HK-2 (cell line): ENCODE results near the gene FAM50A.
"Not testable (repeated sequence)": the region's sequence is repeated elsewhere in the genome, so short reads cannot be mapped to it uniquely, and the experiment has no call there.

Experiments
- DNase-seq: peaks from one replicate; pipeline ENCODE4 v3.0.0-alpha.2; 2018; ENCODE audit not compliant: unreplicated experiment

The FAM50A gene

DNA sequence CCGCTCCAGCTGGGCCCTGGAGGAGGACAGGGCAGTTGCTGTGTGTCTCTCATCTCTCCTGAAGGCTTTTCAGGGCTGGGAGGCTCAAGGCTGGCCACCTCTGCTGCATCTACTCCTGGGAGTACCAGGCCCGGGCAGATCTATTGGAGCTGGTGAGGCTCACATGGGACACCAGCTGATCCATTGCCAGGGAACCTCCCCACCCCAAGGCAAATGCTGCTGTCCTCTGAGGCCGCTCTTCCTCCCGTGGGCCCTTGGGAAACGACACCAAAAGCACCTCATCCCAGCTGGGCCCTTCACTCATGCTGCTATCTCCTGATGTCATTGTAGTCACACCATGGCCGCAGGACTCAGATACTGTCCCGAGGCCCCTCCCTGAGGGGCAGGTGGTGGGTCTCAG, 38.8 kb downstream of the FAM50A start:
- no peak for DNase-seq

DNA sequence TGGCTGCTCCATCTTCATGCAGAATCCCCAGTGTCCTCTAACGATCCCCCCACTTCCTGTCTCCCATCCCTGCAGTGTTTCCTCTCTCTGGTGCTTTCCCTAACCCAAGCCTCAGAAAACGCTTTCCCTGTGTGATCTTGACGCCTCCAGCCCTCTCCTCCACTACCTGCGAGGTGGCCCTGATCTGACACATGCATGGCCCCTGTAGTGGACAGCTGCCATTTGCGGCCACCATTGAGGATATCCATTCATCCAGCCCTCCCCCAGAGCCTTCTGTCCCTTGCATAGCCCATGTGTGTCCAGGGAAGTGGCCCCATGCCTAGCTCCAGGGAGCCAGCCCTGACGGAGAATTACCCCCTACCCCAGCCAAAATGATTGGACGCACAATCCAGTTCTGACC, 39.4 kb downstream of the FAM50A start:
- DNase-seq = no peak

DNA sequence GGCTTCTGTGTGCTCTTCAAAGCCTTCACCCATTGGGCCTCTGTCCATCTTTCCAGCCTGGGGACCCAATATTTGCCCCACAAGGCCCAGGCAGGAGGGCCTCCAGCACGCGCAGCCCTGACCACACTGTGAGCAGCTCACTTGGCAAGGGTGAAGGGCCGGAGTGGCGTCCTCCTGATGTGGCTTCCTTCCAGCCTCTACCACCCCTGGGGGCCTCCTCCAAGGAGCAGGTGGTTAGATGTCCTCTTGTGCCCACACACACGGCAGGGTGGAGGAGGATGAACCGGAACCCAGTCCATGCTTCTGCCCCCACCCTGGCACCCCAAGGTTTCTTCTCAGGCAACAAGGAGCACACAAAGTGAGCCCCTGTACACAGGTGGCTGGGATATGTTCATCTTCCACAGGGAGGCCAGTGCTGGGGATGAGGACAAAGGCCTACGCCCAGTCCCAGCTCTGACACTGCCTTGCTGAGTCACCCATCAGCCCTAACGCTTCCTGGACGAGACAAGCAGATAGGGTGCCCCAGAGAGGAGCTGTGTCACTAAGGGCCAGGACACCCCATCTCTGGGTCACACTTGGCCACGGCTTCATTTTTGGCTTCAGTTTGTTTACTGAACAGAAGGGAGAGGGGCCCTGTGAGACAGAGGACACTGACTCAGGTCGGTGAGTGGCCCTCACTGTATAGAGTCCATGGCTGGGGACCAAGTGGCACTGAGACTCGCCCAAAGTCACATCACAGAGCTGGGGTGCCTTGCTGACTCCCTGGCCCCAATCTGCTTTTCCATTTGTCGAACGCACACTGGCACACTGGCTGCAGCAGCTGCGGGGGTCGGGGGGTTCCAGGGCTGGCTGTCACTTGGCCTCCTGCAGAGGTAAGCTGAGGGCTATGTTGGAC, 40.6 kb downstream of the FAM50A start:
- peak; percentile 36 for DNase-seq

DNA sequence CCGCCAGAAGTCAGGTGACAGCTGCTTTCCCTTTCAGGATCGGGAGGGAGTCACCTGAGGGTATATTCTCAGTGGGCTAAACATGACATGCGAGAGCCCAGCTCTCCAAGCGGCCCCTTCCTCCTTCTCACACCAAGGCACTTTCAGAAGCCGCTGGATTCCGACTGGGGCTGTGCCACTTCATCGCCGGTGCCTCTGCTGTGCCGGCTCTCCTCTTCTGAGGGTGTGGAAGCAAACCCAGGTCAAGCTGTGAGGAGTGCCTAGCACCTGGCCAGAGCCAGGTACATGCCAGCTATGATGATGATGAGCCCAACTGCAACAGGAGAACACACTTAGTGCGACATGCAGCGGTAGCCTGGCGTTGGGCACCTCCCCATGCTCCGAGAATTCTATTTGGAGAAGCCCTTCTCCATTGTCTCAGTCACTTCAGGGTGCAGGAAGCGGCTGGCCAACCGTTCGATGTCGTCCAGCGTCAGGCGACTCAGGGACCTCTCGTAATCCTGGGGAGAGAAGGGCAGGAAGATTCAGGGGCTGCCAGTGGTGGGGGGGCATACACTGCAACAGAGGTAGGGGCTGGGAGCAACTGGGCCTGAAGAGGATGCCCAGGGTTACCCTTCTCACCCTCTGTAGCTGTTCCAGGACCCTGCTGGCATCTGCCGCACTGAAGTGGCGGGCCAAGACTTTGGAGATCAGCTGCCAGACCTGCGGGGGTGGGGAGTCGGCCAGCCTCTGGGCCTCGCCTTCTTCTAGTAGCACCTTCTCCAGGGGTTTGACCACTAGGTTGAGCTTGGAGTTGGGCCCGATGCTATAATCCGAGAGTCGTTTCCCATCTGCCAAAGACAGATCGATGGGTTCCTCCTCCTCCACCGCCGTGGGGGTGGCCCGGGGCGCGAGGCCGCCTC, 41.5 kb downstream of the FAM50A start:
- DNase-seq = no peak

DNA sequence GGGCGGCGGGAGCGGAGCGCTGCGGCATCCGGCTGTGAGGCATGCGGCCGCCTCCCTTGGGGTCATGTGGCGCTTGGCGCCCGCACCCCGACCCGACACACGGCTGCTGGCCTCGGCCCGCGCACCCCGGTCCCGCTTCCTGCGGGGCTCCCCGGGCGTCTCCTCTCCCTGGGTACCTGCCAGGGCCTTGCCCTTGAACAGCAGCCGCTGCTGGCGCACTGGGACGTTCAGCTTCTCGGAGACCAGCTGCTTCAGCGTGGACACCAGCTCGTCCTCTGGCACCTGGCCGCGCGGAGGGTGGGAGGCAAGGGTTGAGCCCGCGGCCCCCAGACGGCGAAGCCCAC, 42.1 kb downstream of the FAM50A start:
- peak; percentile 37 for DNase-seq

DNA sequence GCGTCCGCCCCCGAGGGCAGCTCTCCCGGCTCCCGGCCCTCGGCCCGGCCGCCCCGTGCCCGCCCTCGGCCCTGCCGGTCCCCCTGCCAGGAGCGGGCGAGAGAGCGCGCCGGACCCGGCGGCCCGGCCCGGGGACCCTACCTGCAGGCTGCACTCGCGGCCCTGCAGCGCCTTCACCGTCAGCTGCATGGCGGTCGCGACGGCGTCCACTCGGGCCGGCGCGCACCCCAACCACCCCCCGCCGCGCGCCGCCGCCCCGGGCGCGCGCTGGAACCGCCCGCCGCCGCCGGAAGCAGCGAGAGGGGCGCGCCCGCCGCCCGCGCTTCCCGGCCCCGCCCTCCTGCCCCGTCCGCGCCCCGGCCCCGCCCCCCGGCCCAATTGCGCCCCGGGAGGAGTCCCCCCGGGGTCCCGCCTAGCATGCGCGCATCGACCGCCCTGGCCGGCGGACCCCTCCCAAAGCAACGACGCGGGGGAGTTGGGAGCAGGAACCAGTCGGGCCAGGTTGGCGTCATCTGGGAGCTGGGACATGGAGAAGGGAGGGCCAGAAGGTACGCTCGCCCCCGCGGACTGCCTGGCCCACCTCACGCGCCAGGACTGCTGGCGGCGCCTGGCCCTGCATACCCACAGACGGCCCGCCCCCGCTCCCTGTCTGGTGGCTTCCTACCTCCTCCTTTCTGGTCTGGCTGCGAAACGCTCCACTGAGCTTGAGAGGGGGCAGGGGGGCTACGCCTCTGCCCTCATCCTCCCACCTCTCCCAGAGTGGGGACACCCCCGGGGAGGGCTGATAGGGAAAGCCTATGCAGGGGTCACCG, 42.7 kb downstream of the FAM50A start, which contains the start of gene UBL4A:
UBL4A (minus strand) TSS at position 220 of the 812 bp plus-strand sequence; CDS start at position 189, 31 bp downstream.
- peak; percentile 80 for DNase-seq

DNA sequence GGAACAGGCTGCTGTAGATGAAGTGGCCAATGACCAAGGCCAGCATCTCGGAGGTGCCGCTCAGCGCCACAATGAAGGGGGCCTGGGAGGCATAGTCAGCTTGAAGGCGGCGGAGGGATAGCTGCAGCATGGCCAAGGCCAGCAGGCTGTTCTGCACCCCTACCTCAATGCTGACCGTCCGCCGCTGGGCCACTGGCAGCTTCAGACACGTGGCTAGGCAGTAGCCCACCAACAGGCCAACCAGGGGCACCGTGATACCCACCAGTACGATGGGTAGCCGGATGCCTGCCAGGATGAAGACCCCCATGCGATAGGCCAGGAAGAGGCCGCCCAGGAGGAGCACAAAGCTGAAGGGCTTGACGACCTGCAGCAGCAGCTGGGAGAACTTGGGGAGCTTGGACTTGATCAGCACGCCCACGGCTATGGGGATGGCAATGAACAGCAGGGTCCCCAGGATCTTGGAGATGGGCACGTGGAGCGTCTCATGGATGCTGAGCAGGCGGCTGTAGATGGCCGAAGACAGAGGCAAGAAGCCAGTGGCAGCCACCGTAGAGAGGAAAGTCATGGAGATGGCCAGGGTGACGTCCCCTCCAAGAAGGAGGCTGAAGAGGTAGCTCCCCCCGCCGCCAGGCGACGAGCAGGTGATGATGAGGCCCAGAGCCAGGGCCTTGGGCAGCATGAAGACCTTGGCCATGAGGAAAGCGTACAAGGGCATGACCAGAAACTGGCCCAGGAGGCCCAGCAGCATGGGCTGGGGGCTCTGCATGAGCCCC, 43.8 kb downstream of the FAM50A start:
- DNase-seq = no peak

DNA sequence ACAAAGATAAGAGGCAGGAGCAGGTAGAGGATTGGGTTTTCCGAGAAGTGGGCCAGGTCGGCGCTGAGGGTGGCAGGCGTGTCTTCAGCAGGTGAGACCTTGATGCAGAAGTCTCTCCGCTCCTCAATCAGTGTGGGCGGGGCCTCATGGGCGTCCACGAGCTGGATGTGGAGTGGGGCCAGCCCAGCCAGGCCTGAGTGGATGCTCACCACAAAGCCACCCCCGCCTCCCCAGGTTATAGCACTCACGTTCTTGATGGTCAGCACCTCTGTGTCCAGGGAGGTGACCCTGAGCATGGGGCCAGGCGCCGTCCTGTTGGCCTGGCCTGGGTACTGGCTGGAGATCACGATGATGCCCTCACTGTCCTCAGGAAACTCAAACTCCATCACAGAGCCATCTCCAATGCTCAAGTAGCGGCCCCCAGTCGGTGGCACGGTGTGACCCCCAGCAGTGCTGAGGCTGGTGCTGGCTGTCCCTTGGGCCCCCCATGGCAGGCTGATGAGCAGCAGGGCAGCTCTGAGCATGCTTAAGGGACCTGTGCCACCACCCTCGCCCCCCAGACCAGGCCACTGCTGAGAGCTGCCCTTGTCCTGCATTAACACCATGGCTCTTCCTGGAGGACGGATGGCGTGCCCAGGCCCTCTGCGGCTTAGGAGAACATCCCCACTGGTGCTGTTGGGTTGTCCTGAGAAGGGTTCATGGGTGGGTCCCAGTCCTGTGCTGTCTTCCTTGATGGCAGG, 44.6 kb downstream of the FAM50A start:
- DNase-seq = no peak

DNA sequence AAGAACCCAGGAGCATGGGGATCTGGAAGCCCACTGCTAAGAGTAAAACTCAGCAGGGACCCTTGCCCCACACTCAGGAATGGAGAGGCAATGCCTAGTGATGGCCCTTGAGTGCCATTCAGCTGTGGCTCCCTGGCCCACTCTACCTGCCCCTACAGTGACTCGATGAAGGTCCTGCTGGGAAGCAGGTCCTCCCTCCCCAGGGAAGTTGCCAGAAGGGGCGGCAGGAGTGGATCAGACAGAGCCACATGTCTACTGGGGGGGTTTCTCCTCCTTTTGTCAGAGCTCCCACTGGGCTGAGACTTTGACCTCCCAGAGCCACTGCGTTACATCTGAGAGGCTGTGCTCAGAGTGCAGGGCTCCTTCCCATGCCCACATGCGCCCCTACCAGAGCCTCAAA, 45.2 kb downstream of the FAM50A start:
- DNase-seq = no peak

DNA sequence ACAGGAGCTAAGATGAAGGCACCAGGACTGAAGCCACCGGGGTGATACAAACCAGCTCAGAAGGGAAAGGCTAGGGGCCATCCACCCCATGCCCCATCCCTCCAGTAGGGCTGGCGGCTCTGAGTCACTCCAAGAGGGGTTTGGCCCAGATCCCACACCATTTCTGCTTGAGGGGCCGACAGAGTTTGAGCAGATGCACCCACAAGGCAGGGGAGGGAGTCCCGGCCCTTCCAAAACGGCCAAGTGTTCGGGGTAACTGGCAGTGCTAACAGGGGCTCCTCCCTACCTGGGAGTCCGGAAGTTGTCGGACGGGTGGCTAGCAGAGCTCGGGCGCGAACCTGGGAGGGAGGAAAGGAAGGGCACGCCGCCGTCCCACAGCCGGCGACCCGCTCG, 46.1 kb downstream of the FAM50A start:
- peak; percentile 58 for DNase-seq

DNA sequence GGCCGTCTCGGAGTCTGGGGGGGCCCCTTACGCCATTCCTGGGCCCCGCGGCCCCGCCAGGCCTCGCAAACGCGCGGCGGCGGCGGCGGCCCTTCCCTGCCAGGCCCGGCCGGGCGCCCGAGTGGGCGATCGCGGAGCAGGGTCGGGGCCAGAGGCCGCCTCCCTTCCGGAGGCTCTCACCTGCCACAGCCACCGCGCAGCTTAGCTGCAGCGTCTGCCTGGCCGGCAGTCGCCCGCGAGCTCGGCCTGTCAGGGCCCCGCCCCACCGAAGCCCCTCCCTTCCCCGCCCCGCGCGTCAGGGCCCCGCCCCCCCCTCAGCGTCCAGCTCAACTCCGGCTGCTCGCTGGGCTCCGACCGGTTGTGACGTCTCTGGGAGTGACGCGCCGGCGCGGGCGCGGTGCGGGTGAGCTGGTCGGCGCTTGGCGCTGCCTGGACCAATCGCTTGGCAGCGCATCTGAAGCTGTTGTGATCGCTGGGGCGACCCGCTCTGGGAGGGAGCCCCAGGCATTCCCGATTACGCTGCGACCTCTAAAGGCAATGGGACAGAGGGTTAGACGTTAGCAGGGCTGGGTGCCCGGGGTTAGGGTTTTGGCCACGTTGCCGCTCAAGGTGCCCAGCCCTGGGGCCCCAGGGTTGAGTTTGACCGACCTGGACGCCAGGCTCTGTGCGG, 46.6 kb downstream of the FAM50A start, which contains the start of gene SLC10A3:
SLC10A3 (minus strand) TSS at position 216 of the 670 bp plus-strand sequence. CDS start 1,689 bp downstream, outside the sequence.
- DNase-seq = peak; percentile 95

DNA sequence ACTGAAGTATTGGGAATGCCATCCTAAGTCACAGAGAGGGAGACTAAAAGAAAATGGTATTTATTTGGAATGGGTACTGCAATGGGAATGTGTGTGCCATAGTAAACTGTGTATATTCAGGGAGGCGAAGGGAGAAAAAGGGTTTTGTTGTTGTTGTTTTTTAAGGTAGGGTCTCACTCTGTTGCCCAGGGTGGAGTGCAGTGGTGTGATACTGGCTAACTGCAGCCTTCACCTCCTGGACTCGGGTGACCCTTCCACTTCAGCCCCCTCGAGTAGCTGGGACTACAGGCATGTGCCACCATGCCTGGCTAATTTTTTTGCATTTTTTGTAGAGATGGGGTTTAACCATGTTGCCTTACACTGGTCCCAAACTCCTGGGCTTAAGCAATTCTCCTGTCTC, 50.8 kb downstream of the FAM50A start:
- no peak for DNase-seq

DNA sequence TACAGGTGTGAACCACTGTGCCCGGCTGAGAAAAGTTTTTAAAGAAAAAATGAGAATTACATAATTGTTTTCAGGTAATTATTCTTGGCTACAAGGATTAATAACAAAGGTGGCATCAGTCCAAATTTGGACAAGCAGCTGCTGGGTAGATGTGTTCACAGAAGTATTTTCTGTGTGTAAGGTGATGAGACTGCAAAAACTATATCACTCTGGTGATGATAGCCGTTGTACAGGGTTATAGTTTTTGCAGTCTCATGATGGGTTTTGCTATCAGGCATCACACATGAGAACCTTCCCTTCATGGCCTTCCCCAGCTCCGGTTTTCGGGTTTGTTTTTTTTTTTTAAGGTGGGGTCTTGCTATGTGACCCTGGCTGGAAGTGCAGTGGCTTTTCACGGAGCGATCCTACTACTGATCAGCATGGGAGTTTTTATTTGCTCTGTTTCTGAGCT, 51.6 kb downstream of the FAM50A start:
- no peak for DNase-seq

DNA sequence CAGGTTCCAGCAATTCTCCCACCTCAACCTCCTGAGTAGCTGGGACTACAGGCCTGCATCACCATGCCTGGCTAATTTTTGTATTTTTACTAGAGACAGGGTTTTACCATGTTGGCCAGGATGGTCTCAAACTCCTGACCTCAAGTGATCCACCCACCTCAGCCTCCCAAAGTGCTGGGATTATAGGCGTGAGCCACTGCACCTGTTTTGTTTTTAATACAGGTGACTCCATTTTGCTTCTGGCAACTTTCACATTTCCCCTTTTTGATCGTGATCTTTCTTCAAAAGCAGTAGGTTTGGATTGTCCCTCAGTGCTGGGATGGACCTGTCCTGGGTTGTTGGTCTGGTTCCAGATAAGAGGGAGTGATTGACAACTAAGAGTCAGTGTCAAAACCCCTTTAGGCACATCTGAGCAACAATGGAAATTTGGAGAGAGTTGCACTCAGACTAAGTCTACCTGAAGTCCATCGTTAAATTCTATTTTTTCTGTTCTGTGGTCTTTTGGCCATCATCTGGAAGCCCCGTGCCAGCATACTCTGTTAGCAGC, 52.7 kb downstream of the FAM50A start:
- DNase-seq = not testable (repeated sequence)
